ENCODE measurements around the gene NSRP1.

DNA sequence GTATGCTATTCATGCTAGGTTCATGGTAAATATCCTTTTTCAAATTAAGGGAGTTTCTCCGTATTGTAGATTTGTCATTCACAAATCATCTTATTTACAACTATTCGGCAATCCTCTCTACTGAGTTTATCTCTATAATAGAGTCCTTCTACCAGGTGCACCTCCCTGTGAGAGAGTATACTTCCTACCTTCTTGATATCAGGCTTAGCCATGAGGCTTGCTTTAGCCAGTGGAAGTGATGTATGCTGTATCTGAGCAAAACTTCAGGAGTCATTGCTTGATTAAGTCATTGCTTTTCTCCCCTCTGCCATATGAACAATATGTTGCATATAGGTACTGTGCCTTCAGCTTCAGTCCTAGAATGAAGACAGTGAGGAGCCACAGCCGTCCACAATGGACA lies 20.5 kb downstream of the NSRP1 start:
- TF ChIP-seq, protein P1, sequence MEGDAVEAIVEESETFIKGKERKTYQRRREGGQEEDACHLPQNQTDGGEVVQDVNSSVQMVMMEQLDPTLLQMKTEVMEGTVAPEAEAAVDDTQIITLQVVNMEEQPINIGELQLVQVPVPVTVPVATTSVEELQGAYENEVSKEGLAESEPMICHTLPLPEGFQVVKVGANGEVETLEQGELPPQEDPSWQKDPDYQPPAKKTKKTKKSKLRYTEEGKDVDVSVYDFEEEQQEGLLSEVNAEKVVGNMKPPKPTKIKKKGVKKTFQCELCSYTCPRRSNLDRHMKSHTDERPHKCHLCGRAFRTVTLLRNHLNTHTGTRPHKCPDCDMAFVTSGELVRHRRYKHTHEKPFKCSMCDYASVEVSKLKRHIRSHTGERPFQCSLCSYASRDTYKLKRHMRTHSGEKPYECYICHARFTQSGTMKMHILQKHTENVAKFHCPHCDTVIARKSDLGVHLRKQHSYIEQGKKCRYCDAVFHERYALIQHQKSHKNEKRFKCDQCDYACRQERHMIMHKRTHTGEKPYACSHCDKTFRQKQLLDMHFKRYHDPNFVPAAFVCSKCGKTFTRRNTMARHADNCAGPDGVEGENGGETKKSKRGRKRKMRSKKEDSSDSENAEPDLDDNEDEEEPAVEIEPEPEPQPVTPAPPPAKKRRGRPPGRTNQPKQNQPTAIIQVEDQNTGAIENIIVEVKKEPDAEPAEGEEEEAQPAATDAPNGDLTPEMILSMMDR (IDR thresholded peaks at IDR 0.05), result no peak
- TF ChIP-seq FOXJ3 (CRISPR knock-in tag; IDR thresholded peaks at IDR 0.05; ENCODE audit: borderline replicate concordance), result no peak
